ENCODE measurements around the gene SLC26A4. TPM values are rescaled to one million over a fixed set of nuclear protein-coding genes. Genes with fewer than 3 reads are reported as not detected.

Gene SLC26A4
- total and polyA plus RNA-seq, 9 of the 15 experiments (the other 6 are each of a cell fraction or from before 2014, with no cell fraction given): 0.09 to 1.2 (median 0.33) TPM

DNA sequence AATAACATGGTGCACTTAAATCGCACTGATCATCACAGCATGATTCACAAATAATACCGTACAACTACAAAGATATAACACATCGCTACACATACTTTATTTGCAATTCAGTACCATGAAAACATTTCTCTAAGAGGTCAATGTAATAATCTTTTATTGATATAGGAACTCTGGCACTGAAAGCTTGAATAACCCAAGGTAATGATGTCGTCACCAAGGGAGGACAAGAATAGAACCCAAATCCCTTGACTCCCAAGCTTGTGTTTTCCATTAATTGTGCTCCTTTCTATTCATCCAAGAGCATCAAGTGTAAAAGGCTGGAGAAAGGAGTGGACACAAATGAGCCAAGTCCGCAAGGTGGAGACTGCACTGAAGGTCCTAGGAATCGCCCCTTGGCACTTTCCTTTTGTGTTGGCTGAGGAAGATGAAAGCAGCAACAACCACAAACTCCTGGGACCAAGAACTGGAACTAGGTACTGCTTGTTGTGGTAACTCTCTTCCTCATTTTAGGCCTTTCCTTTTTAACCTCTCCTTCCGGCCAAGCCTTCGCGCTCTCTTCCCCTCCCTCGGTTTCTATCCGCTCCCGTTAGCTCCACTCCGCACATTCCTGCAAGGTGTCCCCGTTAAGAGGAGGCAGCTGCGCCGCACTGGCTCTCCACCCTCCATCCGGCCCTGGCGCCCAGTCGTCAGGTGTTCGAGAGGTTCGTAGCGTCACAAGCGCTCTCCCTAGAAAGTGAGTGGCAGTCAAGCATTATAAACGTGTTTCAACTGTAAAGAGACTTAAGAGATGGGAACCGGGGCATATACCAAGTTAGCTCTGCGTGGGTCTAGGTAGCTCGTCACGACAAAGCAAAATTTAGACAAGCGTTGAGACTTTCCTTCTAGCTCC, 82.3 kb downstream of the SLC26A4 start (continued):
- TF ChIP-seq ZNF830 (CRISPR knock-in tag; IDR thresholded peaks at IDR 0.05) (peak; percentile 53; the same call in 1 of the 2 replicates), ZBED1 (IDR thresholded peaks at IDR 0.05) (no peak), MYBL2 (IDR thresholded peaks at IDR 0.05; ENCODE audit: low read depth) (no peak), MYBL2 (CRISPR knock-in tag; IDR thresholded peaks at IDR 0.05; ENCODE audit: borderline replicate concordance) (no peak), ZNF140 (CRISPR knock-in tag; IDR thresholded peaks at IDR 0.05) (no peak), RBFOX2 (IDR thresholded peaks at IDR 0.05; ENCODE audit: low read depth, low read length) (no peak), ZNF764 (CRISPR knock-in tag; IDR thresholded peaks at IDR 0.05; ENCODE audit: low read depth) (no peak), BDP1 (IDR thresholded peaks at IDR 0.05; ENCODE audit: insufficient read depth, insufficient read length) (no peak), DACH1 (IDR thresholded peaks at IDR 0.05; ENCODE audit: partially characterized antibody) (no peak), ZNF778 (CRISPR knock-in tag; IDR thresholded peaks at IDR 0.05) (no peak), FOXK1 (CRISPR knock-in tag; IDR thresholded peaks at IDR 0.05; ENCODE audit: borderline replicate concordance) (peak; percentile 86; the same call in 1 of the 2 replicates), GTF2F1 (IDR thresholded peaks at IDR 0.05; ENCODE audit: low read depth, low read length) (no peak), KDM1A (IDR thresholded peaks at IDR 0.05) (peak in 1 of 2 experiments; percentile 9; a peak in 1 of 4 replicates), ZNF583 (CRISPR knock-in tag; IDR thresholded peaks at IDR 0.05) (0 out of 2 replicates have a peak, but pooled peaks have one; percentile 20), ZNF507 (tag; conservative IDR thresholded peaks at IDR 0.05) (no peak), PHF21A (IDR thresholded peaks at IDR 0.05; ENCODE audit: borderline replicate concordance, low read depth) (no peak), MCM5 (IDR thresholded peaks at IDR 0.05; ENCODE audit: low read depth) (no peak), TCF7 (IDR thresholded peaks at IDR 0.05; ENCODE audit: borderline replicate concordance) (no peak), BHLHE40 (IDR thresholded peaks at IDR 0.05; ENCODE audit: low read length) (no peak), TEAD1 (CRISPR knock-in tag; IDR thresholded peaks at IDR 0.05) (peak in 1 of 2 experiments; percentile 70; a peak in 1 of 4 replicates), SRSF1 (IDR thresholded peaks at IDR 0.05; ENCODE audit: low read depth, low read length) (no peak), ZFP1 (CRISPR knock-in tag; IDR thresholded peaks at IDR 0.05) (no peak)
- TF ChIP-seq, protein P1, sequence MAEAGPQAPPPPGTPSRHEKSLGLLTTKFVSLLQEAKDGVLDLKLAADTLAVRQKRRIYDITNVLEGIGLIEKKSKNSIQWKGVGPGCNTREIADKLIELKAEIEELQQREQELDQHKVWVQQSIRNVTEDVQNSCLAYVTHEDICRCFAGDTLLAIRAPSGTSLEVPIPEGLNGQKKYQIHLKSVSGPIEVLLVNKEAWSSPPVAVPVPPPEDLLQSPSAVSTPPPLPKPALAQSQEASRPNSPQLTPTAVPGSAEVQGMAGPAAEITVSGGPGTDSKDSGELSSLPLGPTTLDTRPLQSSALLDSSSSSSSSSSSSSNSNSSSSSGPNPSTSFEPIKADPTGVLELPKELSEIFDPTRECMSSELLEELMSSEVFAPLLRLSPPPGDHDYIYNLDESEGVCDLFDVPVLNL (CRISPR knock-in tag; IDR thresholded peaks at IDR 0.05; ENCODE audit: low read depth): no peak; the same call in 1 of the 2 replicates
- TF ChIP-seq, protein P2, sequence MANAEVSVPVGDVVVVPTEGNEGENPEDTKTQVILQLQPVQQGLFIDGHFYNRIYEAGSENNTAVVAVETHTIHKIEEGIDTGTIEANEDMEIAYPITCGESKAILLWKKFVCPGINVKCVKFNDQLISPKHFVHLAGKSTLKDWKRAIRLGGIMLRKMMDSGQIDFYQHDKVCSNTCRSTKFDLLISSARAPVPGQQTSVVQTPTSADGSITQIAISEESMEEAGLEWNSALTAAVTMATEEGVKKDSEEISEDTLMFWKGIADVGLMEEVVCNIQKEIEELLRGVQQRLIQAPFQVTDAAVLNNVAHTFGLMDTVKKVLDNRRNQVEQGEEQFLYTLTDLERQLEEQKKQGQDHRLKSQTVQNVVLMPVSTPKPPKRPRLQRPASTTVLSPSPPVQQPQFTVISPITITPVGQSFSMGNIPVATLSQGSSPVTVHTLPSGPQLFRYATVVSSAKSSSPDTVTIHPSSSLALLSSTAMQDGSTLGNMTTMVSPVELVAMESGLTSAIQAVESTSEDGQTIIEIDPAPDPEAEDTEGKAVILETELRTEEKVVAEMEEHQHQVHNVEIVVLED (CRISPR knock-in tag; IDR thresholded peaks at IDR 0.05): no peak
